H1 (cell line): ENCODE data around the gene KCNN4. TPM values are rescaled to one million over a fixed set of nuclear protein-coding genes. Genes with fewer than 3 reads are reported as not detected.

Experiments used
- CTCF ChIA-PET: fragments of 300-600 bp; sonication (Branson Sonifier 250); formaldehyde crosslinking; loops from one replicate; lab custom pipeline; 2021; ENCODE audit not compliant: partially characterized antibody; lab: Charles Lee
- POLR2A ChIA-PET: fragments of 300-600 bp; sonication (Branson Sonifier 250); formaldehyde crosslinking; loops from one replicate; lab custom pipeline; 2021; ENCODE audit warnings: inconsistent platforms; ENCODE audit not compliant: partially characterized antibody; lab: Charles Lee
- DNase-seq, 2 experiments: peaks; one replicate each; pipeline versions ENCODE4 v3.0.0 to v3.0.0-alpha.2; 2010 to 2022; ENCODE audit warnings: low spot score in 2 of 2, low read depth in 1 of 2, mixed read lengths in 1 of 2
- FAIRE-seq: peaks from 2 replicates; lab custom pipeline; 2011; peaks lifted over from hg19 to GRCh38; lab: Jason Lieb, UNC
- H2AFZ ChIP-seq: 2 replicates; pipeline ENCODE4 v1.8.1; 2012; ENCODE audit warnings: low read length, inconsistent platforms
- H2AK5ac ChIP-seq: 2 replicates; pipeline ENCODE4 v1.6.1; 2013; ENCODE audit warnings: low read depth, low read length
- H2BK120ac ChIP-seq: replicated peaks from 2 replicates; pipeline ENCODE3; 2013; ENCODE audit warnings: low read depth, low read length, inconsistent platforms
- H2BK12ac ChIP-seq: 2 replicates; pipeline ENCODE4 v1.6.1; 2013; ENCODE audit warnings: low read depth, low read length
- H2BK15ac ChIP-seq: 2 replicates; pipeline ENCODE4 v1.6.1; 2013; ENCODE audit warnings: low read length
- H2BK20ac ChIP-seq: 2 replicates; pipeline ENCODE4 v1.6.1; 2013; ENCODE audit warnings: low read length
- H2BK5ac ChIP-seq: 2 replicates; pipeline ENCODE4 v1.6.1; 2013; ENCODE audit warnings: low read depth, low read length
- H3K14ac ChIP-seq: 2 replicates; pipeline ENCODE4 v1.6.1; 2013; ENCODE audit warnings: inconsistent platforms; ENCODE audit not compliant: insufficient read length
- H3K18ac ChIP-seq: 2 replicates; pipeline ENCODE4 v1.6.1; 2013; ENCODE audit warnings: low read length; ENCODE audit errors: extremely low read depth
- H3K23ac ChIP-seq: 2 replicates; pipeline ENCODE4 v1.6.1; 2013; ENCODE audit warnings: inconsistent platforms; ENCODE audit not compliant: insufficient read length
- H3K23me2 ChIP-seq: 2 replicates; pipeline ENCODE4 v1.6.1; 2013; ENCODE audit warnings: low read depth, low read length
- H3K27ac ChIP-seq: 2 replicates; pipeline ENCODE4 v1.6.1; 2011; ENCODE audit warnings: low read depth, low read length, inconsistent platforms
- H3K27me3 ChIP-seq, 4 experiments: replicated peaks in 1 of 4; 1 replicate in 1 of 4; 2 replicates in 3 of 4; pipeline versions ENCODE4 v1.6.1 to v1.8.1; 2011 to 2013; ENCODE audit warnings: low read length in 3 of 4, mild to moderate bottlenecking in 3 of 4, inconsistent platforms in 2 of 4, mixed read lengths in 2 of 4, moderate library complexity in 1 of 4; ENCODE audit not compliant: control insufficient read depth in 3 of 4, insufficient read depth in 3 of 4; ENCODE audit errors: extremely low read depth in 1 of 4
- H3K36me3 ChIP-seq, 4 experiments: 2 replicates each; pipeline versions ENCODE4 v1.6.1 to v1.8.1; 2011 to 2013; ENCODE audit warnings: mild to moderate bottlenecking in 4 of 4, low read length in 3 of 4, moderate library complexity in 2 of 4, control low read depth in 1 of 4, inconsistent platforms in 1 of 4; ENCODE audit not compliant: insufficient read depth in 4 of 4, control insufficient read depth in 2 of 4
- H3K4ac ChIP-seq: replicated peaks from 2 replicates; pipeline ENCODE3; 2013; ENCODE audit warnings: low read length, low read depth, mixed read lengths, inconsistent platforms; ENCODE audit not compliant: insufficient read length
- H3K4me1 ChIP-seq, 4 experiments: replicated peaks in 1 of 4; 1 replicate in 1 of 4; 2 replicates in 3 of 4; pipeline versions ENCODE4 v1.6.1 to v1.8.1; 2011 to 2013; ENCODE audit warnings: low read length in 3 of 4, inconsistent platforms in 2 of 4, mixed read lengths in 1 of 4; ENCODE audit not compliant: insufficient read depth in 4 of 4, control insufficient read depth in 3 of 4
- H3K4me2 ChIP-seq, 2 experiments: 2 replicates each; pipeline versions ENCODE4 v1.6.1 to v1.8.1; 2011 to 2013; ENCODE audit warnings: low read depth in 2 of 2, low read length in 2 of 2, control low read depth in 1 of 2, inconsistent platforms in 1 of 2, mild to moderate bottlenecking in 1 of 2; ENCODE audit not compliant: insufficient read depth in 1 of 2
- H3K4me3 ChIP-seq, 4 experiments: fragments of 200-600, 300-600 bp in 1 of 4; sonication (generic), shearing (Covaris generic), sonication (Bioruptor Twin) in 1 of 4; 2 replicates each; pipeline versions ENCODE4 v1.5.1 to v1.8.1; 2011 to 2016; ENCODE audit warnings: low read length in 4 of 4, low read depth in 3 of 4, control low read depth in 2 of 4, inconsistent platforms in 2 of 4, mild to moderate bottlenecking in 2 of 4, mixed read lengths in 1 of 4, moderate library complexity in 1 of 4; ENCODE audit not compliant: insufficient read depth in 2 of 4; ENCODE audit errors: extremely low read depth in 1 of 4
- H3K56ac ChIP-seq: replicated peaks from 2 replicates; pipeline ENCODE3; 2013; ENCODE audit warnings: low read depth, mild to moderate bottlenecking, mixed read lengths, low read length, inconsistent platforms; ENCODE audit not compliant: insufficient read length
- H3K79me1 ChIP-seq: 2 replicates; pipeline ENCODE4 v1.6.1; 2013; ENCODE audit warnings: low read depth, low read length, control low read depth
- H3K79me2 ChIP-seq, 2 experiments: 2 replicates each; pipeline versions ENCODE4 v1.6.1 to v1.8.1; 2012 to 2013; ENCODE audit warnings: low read length in 2 of 2, mild to moderate bottlenecking in 2 of 2, inconsistent platforms in 1 of 2; ENCODE audit not compliant: insufficient read depth in 2 of 2, control insufficient read depth in 1 of 2
- H3K9ac ChIP-seq, 4 experiments: replicated peaks in 1 of 4; 1 replicate in 1 of 4; 2 replicates in 3 of 4; pipeline versions ENCODE4 v1.6.1 to v1.8.1; 2011 to 2013; ENCODE audit warnings: low read depth in 3 of 4, low read length in 3 of 4, control low read depth in 2 of 4, mild to moderate bottlenecking in 2 of 4, moderate library complexity in 2 of 4, inconsistent platforms in 1 of 4; ENCODE audit errors: extremely low read depth in 1 of 4
- H3K9me3 ChIP-seq, 2 experiments: 2 replicates each; pipeline versions ENCODE4 v1.6.1 to v1.8.1; 2012 to 2013; ENCODE audit warnings: mild to moderate bottlenecking in 2 of 2, moderate library complexity in 2 of 2, control low read depth in 1 of 2, inconsistent platforms in 1 of 2, low read depth in 1 of 2, low read length in 1 of 2, mixed read lengths in 1 of 2; ENCODE audit not compliant: insufficient read depth in 2 of 2
- H4K20me1 ChIP-seq, 2 experiments: replicated peaks in 1 of 2; 2 replicates each; pipeline versions ENCODE3 to v1.8.1; 2011 to 2013; ENCODE audit warnings: inconsistent platforms in 2 of 2, low read length in 2 of 2, mild to moderate bottlenecking in 1 of 2; ENCODE audit not compliant: insufficient read depth in 2 of 2, control insufficient read depth in 1 of 2
- H4K5ac ChIP-seq: 2 replicates; pipeline ENCODE4 v1.6.1; 2013; ENCODE audit warnings: low read length, low read depth, mixed read lengths, inconsistent platforms; ENCODE audit not compliant: insufficient read length
- H4K8ac ChIP-seq: 2 replicates; pipeline ENCODE4 v1.8.0; 2013; ENCODE audit warnings: mild to moderate bottlenecking, moderate library complexity, low read length, inconsistent platforms; ENCODE audit not compliant: insufficient read depth; ENCODE audit errors: extremely low read depth
- H4K91ac ChIP-seq: replicated peaks from 2 replicates; pipeline ENCODE3; 2013; ENCODE audit warnings: low read length, mixed read lengths, inconsistent platforms; ENCODE audit not compliant: insufficient read length
- BCL11A ChIP-seq, 2 experiments: IDR thresholded peaks; one replicate each; pipeline ENCODE4 v1.6.1; 2011; ENCODE audit warnings: low read depth in 2 of 2, low read length in 2 of 2, mild to moderate bottlenecking in 2 of 2
- EGR1 ChIP-seq: IDR thresholded peaks from 2 replicates; pipeline ENCODE4 v1.6.1; 2011; ENCODE audit warnings: low read depth, low read length, borderline replicate concordance
- FOSL1 ChIP-seq: IDR thresholded peaks from 2 replicates; pipeline ENCODE4 v1.6.1; 2011; ENCODE audit warnings: mild to moderate bottlenecking, low read depth, low read length, moderate library complexity; ENCODE audit not compliant: insufficient read depth
- HDAC6 ChIP-seq: IDR thresholded peaks from one replicate; pipeline ENCODE4 v1.7.1; 2012; ENCODE audit warnings: low read depth, mild to moderate bottlenecking, inconsistent platforms, low read length, moderate library complexity
- JUN ChIP-seq: IDR thresholded peaks from 2 replicates; pipeline ENCODE4 v1.6.1; 2011; ENCODE audit warnings: low read depth, mild to moderate bottlenecking, improper control_type of control experiment, low read length
- KDM5A ChIP-seq: fragments of 200-600 bp; IDR thresholded peaks from 2 replicates; pipeline ENCODE4 v1.7.1; 2012; ENCODE audit warnings: mild to moderate bottlenecking, low read length, inconsistent platforms, mixed read lengths
- NRF1 ChIP-seq: IDR thresholded peaks from 2 replicates; pipeline ENCODE4 v1.6.1; 2011; ENCODE audit warnings: mild to moderate bottlenecking, low read depth, low read length, improper control_type of control experiment
- POU5F1 ChIP-seq: IDR thresholded peaks from 2 replicates; pipeline ENCODE4 v1.6.1; 2011; ENCODE audit warnings: low read depth, mild to moderate bottlenecking, low read length, moderate library complexity
- RNF2 ChIP-seq: fragments of 200-900, 300-1000 bp; sonication (generic); IDR thresholded peaks from 2 replicates; pipeline ENCODE4 v1.7.1; 2016; ENCODE audit warnings: borderline replicate concordance, low read depth, mild to moderate bottlenecking, antibody characterized with exemption, low read length; ENCODE audit not compliant: poor library complexity, severe bottlenecking; ENCODE audit errors: missing control alignments
- RXRA ChIP-seq: IDR thresholded peaks from 2 replicates; pipeline ENCODE4 v1.6.1; 2011; ENCODE audit warnings: low read depth, mild to moderate bottlenecking, low read length, moderate library complexity; ENCODE audit not compliant: insufficient read depth
- SIRT6 ChIP-seq: IDR thresholded peaks from one replicate; pipeline ENCODE4 v1.7.1; 2012; ENCODE audit warnings: low read length, inconsistent platforms
- SP2 ChIP-seq: IDR thresholded peaks from 2 replicates; pipeline ENCODE4 v1.6.1; 2012; ENCODE audit warnings: mild to moderate bottlenecking, low read length, inconsistent platforms
- SP4 ChIP-seq: IDR thresholded peaks from 2 replicates; pipeline ENCODE4 v1.6.1; 2012; ENCODE audit warnings: low read length, inconsistent platforms
- TAF7 ChIP-seq: optimal IDR thresholded peaks from 2 replicates; pipeline ENCODE3; 2011; ENCODE audit warnings: low read depth, mild to moderate bottlenecking, inconsistent platforms, low read length, moderate library complexity, borderline replicate concordance
- WGBS, 2 experiments: shearing (Covaris generic) in 1 of 2; methylation state at CpG; one replicate each; pipeline versions ENCODE4 v1.1.6 to v1.1.7; 2013 to 2015; ENCODE audit warnings: low lambda C conversion rate in 2 of 2, mixed read lengths in 2 of 2, inconsistent platforms in 1 of 2, low coverage in 1 of 2, missing lambda C conversion rate in 1 of 2; ENCODE audit not compliant: insufficient replicate concordance in 2 of 2, insufficient coverage in 1 of 2, insufficient read length in 1 of 2; ENCODE audit errors: extremely low coverage in 1 of 2, missing lambda C conversion rate in 1 of 2; 5-methylcytosine and 5-hydroxymethylcytosine counted together
- polyA plus RNA-seq, 7 experiments: library from polyadenylated mRNA; depleted of rRNA in 3 of 7; stranded (reverse) in 5 of 7; unstranded in 2 of 7; fragments of >200 nt in 5 of 7; fragments of 200-250 nt in 2 of 7; gene quantifications; 1 replicate in 5 of 7; 2 replicates in 1 of 7; 4 replicates in 1 of 7; pipeline versions ENCODE4 v1.2.1 to v1.2.3, GENCODE V29; 2011 to 2013; ENCODE audit warnings: missing spikeins in 2 of 7, mixed read lengths in 2 of 7
- total RNA-seq: library from RNA; stranded (reverse); fragmentation: NEBNext Ultra II Directional; extraction: Animal tissue kit (Norgen Biotek cat#: 25700); gene quantifications from 2 replicates; pipeline ENCODE4 v1.2.1, GENCODE V29; 2021

The KCNN4 gene
- total and polyA plus RNA-seq, 2 of the 8 experiments (the other 6 are each of a cell fraction or from before 2014, with no cell fraction given), result 0.78 to 1.5 TPM

DNA sequence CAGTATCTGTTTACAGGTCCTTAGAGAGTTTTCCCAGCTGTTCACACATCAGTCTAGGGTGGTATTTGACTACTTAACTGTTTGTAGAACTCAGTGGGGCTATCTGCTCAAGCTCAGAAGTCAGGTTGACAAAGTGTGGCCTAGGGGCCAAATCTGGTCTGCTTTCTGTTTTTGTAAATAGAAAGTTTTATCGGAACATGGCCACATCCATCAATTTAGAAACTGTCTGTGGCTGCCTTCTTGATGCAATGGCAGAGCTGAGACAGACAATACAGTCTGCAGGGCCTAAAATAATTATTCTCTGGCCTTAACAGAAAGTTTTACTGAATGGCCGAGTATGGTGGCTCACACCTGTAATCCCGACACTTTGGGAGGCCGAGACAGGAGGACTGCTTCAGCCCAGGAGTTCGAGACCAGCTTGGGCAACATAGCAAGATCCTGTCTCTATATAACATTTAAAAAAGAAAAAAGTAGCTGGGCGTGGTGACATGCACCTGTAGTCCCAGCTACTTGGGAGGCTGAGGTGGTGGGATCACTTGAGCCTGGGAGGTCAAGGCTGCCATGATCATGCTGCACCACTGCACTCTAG is 28.4 kb downstream of the KCNN4 start:
- Histone ChIP-seq H3K56ac (no peak overlapping the region), H3K4me2 (no peak overlapping the region), H3K9ac (no peak overlapping the region), H4K20me1 (no peaks in the 10 kb centered on the region), H3K4me3 (no peak overlapping the region), H4K8ac (no peak overlapping the region), H3K79me1 (peaks cover 3% of the 10 kb centered on the region; the same call in 1 of the 2 replicates), H3K23me2 (peaks cover 4% of the 10 kb centered on the region; the same call in 1 of the 2 replicates), H2BK15ac (no peak overlapping the region), H4K5ac (no peak overlapping the region), H3K23ac (no peak overlapping the region), H2BK5ac (no peak overlapping the region), H4K91ac (no peak overlapping the region), H3K4ac (no peak overlapping the region), H3K18ac (no peak overlapping the region), H2AFZ (no peak overlapping the region), H3K14ac (no peak overlapping the region), H2AK5ac (no peak overlapping the region), H2BK20ac (no peak overlapping the region), H3K27ac (no peak overlapping the region), H2BK12ac (no peak overlapping the region), H3K4me1 (no peaks in the 10 kb centered on the region), H2BK120ac (no peak overlapping the region), H3K27me3 (no peaks in the 10 kb centered on the region), H3K79me2 (peaks cover 0 to 13% of the 10 kb centered on the region in 2 experiments; a peak in 1 of 4 replicates), H3K9me3 (no peaks in the 10 kb centered on the region), H3K36me3 (peaks cover 11 to 24% (median 15%) of the 10 kb centered on the region in 4 experiments)
- DNase-seq, result no peak
- ChIA-PET POLR2A (interaction anchor here (1.3 to 5.4 kb wide), 3 partner anchors 13 to 80 kb away, joined by 3 to 33 read pairs (median 4); no protein-coding TSS in a partner anchor), CTCF (interaction anchor here (0.6 to 30.4 kb wide), 5 partner anchors 8 to 83 kb away, joined by 5 to 703 read pairs (median 5); partner anchors contain the start of genes KCNN4 and PLAUR)
- no peak for FAIRE-seq
- 87% methylated on average over 5 of the region's 6 CpGs; no CpG with 5 or more reads in 1 of the 2 experiments for WGBS, 2 experiments
- TF ChIP-seq POU5F1 (no peak), RNF2 (no peak), HDAC6 (no peak), RXRA (no peak), FOSL1 (no peak), SIRT6 (no peak), KDM5A (no peak), NRF1 (no peak), BCL11A (IDR thresholded peaks at IDR 0.05; ENCODE audit: low read depth in 2 of 2, low read length in 2 of 2) (no peak), SP4 (no peak), JUN (no peak), SP2 (no peak), TAF7 (no peak), EGR1 (no peak)
